Hematopoietic multipotent progenitor cell (in vitro differentiated cells): Measurements from ENCODE around the gene DDX5. TPM values are rescaled to one million over a fixed set of nuclear protein-coding genes. Genes with fewer than 3 reads are reported as not detected.

ENCODE experiments used
- DNase-seq, 3 donors: peaks; one replicate each; pipeline ENCODE4 v3.0.0-alpha.2; 2011 to 2015; ENCODE audit warnings: low read depth in 2 of 3, low spot score in 2 of 3
- total RNA-seq: library from RNA; depleted of rRNA; stranded (reverse); fragments of >200 nt; gene quantifications from one replicate; pipeline ENCODE4 v1.2.3, GENCODE V29; 2012

The DDX5 gene
- total RNA-seq, 1 donor, result 294 TPM

DNA sequence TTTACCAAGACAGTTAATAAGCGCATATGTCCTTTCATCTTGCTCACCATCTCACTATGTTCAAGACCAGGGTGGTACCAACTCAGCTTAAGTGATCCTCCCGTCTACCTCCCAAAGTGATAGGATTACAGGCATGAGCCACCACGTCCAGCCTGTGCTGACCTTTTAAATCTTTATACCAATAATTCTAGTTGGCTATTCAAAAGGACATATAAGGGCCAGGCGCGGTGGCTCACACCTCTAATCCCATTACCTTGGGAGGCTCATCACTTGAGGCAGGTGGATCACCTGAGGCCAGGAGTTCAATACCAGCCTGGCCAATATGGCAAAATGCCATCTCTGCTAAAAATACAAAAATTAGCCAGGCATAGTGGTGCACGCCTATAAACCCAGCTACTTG is 3.1 kb upstream of the DDX5 start:
- no peak for DNase-seq

DNA sequence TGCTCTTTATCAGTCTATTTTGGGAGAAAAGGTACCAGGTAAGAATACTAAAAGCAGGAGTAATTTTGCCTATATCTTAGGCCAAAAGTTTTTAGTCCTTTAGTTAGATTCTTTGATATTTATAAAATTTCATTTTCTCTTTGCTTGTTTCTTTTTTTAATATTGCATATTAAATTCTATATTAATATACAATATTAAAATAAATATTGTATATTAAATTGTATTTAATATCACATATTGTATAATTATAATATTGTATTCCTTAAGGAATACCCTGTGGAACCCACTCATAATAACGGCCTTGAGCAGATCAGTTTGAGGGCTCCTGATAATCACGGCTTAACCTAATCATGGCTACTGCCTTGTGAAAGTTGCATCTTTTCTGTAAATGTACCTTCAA is 2.6 kb upstream of the DDX5 start:
- DNase-seq, result no peak

DNA sequence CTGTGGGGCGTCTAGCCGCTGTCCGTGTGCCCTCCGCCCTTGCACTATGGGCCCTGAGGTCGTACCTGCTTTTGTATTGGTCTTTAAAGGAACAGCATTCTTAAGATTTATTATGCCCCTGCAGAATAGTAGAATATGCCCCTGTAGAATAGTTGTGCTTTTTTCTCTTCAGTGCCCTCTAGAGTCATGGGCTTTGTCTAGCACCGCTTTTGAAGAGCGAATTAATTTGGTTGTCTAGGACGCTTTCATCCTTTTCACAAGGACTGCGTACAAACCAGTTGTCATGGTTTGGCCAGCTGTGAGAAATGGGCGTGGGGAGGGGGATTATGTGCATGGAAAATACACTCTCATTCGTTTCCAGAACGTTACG is 1.3 kb upstream of the DDX5 start:
- peak in 2 of 3 donors; percentile 65 to 89 for DNase-seq

DNA sequence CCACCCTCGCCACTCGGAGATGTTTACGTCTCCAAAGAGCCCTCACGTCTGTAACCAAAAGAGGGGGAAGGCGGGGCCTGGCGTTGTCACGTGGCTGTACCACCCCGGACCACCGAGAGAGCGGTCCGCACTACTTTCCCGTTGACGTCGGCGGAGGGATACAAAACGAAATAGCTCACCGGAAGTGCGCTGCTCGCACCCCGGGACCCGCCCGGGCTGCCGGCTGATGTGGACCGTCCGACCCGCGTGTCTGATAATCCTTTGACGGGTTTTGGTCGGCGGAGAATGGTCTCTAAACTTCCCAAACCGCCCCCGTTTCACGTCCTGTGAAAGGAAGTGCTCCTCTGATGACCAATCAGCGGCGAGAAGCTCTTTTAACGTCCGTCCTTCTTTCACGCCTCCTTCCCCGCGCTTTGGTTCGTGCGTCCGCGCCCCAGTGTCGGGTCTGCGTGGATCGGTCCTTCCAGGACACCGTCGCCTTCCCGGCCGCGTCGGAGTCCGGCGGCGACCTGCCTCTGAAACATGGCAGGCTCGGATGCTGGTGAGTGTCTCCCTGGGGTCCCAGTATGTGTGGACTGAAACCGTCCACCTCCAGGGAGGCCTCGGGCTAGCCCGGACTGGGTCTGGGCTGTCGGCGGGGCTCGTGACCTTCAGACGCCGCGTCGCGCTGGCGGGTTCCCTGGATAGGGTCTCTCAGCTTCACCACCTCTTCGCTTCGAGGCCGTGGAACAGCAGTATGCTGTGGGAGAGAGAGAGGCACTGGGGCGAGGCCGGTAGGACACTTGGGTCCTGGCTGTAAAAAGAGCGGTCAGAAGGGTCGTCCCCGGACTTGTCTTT is 705 bp upstream of the DDX5 start, which contains the start of gene CEP95:
TSS of gene CEP95 (plus strand) at position 402 of the 837 bp plus-strand sequence. CDS start at position 523, 121 bp downstream.
- DNase-seq, result peak; percentile 96 to 98 (median 96)

DNA sequence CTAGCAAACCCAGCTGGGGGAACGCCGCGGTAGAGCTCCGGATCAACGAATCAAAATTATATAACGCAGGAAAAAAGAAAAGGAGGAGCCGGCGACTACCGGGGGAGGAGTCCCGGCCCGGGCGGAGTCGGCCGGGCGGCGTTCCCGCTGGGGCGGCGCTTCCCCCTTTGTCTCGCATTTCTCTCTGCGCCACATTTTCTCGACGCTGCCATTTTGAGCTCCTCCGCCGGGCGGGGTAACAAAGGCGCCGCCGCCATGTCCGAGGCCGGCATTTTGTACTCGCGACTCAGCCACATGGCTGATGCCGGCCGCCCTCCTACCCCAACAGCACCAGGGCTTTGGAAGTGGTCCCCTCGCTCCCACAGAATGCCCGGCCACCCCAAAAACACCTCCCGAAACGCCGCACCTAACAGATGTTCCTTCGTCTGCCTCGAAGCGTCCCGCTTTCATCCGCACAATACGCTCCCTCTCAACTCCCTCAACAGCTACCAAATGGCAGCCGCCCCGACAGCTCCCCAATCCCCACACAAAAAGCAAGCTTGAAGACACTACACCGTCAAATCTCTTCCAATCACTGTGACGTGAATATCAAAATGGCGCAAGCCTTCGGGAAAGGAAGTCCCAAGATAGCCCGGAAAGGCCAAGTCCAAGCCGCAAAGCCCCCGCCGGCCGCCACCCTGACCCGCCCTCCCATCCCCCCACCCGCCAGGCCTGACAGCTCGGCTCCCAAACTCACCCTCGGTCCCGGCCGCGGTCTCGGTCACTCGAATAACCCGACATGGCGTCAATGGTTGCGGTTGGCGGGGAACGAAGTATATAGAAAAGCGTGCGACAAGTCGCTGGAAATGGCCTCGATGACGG is 519 bp downstream of the DDX5 start:
- DNase-seq, result peak; percentile 73 to 92 (median 86)

DNA sequence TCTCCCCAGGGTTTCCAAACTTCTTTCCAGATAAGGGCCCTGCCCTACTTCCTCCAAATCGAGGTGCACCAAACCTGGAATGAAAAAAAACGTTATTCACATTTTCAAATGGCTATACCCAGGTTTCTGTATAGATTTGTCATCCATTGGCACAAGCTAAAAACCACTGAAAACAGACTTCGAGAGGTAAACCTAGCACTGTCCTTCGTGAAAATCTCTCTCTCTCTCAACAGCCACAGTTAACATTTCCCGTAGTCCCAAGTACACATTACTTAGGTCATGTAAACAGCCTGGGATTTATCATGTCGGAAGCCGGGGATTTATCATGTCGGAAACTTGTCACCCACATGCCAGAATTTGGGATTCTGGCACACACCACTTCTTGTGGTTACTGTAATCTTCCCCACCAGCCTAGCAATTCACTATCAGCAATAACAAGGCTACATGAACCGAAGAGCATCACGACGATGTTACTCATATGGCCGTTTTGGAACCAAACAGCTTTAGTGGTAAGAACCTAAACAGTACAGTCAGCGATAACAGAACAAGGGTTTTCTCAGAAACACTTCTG is 1.2 kb downstream of the DDX5 start:
- no peak for DNase-seq

DNA sequence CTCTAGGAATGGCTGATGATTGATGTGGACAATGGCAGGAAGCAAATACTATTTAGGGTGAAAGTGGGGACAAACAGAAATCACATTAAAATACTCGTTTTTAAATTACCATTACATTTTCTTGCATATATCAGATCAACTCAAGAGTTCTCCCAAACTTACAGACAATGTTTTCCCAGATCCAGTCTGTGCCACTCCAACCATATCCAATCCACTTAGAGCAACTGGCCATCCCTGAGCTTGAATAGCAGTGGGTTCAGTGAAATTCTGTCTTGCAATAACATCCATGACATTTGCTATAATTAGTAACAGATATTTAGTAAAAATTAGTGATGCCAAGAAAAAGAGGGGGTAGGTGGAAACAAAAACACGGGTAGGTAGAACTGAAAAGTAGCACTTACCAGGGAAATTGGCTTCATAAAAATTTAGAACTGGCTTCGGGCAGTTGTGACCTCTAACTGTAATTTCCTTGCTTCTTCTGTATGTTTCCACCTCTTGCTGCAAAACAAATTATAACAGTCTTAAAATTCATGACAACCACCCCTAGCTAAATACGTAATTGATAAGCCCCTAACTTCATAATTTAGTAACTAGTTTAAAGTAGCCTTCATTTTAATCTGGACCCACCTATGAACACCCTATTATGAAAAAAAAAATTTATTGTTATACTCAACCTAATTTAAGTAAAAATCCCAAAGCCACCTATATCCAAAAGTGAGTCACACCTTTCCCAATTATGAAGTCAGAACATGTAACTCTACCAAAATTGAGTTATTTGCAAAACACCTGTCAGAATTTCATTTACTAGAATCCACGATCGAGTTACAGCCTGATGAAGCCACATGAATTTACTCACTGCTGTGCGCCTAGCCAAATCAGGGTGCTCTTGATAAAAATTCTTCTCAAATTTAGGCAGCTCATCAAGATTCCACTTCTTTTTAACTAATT is 2.0 kb downstream of the DDX5 start:
- DNase-seq, result peak in 1 of 3 donors; percentile 6

DNA sequence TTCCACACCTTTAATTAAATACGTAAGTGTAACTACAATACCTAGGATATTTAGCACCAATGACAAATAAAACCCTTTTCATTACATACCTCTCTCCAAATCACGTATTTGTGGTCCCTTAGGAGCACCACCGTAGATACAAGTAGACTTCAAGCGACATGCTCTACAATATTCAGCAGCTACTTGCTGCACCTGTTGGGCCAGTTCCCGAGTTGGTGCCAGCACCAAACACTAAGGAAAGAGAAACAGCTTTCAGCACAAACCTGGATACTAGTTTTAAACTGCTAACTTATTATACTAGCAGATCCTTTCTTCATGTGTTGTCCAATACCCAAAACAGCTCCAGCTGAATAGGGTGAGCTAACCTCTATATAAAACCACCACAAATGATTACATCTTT is 2.7 kb downstream of the DDX5 start:
- no peak for DNase-seq

DNA sequence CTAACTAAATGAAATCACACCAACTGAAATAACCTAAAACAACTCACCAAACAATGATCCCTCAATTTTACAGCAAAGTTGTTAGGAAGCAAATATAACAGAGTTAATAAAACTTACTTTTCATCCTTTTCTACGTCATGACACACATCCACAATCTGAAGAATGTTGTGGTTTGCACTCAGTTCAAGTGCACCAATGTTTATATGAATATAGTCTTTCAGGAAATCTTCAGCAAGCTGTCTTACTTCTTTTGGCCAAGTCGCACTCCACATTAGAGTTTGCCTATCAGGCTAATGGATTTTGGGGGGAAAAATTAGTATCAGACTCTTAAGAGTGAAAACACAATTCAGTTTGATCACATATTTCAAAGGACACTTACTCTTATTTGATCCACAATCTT is 3.3 kb downstream of the DDX5 start:
- no peak for DNase-seq

DNA sequence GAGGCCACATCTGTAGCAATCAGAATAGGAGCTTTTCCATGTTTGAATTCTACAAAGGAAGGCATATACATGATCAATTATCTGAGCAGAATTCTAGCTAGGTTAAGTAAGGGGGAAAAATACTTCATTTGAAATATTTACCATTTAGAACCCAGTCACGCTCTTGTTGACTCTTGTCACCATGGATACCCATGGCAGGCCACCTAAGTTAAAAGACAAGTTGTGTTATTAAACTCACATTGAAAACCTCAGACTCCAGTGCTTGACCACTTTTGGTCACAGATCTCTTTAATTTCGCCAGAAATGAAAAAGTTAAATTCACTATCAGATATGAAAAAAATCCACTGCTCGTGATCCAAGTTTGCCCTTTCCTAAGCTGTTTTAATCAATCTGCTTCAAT is 4.1 kb downstream of the DDX5 start:
- DNase-seq, result no peak

DNA sequence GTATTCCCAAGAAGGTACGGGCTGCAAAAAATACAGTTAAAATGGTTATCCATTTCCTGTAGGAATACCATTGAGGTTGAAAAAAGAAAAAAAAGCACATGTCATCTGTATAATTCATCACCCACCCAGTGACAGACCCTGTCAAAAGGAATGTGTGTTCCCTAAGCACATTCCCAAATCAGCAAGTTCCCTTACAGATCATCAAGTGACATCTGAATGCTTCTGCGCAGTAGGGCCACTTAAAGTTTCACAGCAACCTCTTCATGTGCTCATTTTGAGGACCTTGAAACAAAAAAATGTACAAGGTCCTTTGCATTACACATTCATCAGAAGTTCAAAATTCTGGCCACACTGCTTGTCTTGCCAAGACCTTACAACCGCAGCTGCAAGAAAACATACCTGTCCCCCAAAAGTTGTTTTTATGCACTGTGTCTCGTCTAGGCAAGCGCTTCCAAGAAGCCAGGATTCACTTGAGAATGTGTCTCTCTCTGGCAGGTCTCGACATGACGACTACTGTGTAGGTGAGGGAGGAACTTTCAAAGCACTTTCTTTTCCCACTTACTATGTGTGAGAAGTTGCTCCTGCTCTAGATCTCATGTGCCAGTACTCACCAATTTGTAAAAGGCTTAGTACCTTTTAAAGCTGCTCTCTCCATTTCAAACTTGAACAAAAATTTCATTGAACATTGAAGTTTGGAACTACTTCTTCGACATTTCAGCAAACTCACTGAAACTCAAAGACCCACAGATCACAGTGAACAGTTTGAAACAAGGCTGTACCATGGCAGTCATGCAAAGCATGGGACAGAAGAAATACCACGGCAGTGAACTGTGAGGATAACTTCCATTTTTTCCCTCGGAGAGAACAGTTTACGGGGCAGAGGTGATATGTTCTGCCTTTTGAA is 5.0 kb downstream of the DDX5 start:
- DNase-seq, result peak in 1 of 3 donors; percentile 25

DNA sequence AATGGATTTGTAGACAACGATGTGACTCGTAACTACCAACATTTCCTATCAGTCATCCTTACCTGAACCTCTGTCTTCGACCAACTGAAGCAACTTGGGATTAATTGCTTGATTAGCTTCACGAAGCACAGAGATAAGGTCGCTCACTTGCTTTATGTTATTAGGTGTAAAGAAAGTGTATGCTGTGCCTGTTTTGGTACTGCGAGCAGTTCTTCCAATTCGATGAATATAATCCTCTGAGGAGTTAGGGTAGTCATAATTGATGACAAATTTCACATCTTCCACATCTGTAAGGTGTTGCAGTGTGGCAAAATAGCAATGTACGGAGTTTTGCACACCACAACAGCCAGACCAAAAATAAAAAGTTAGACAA is 5.6 kb downstream of the DDX5 start:
- peak in 1 of 3 donors; percentile 32 for DNase-seq

DNA sequence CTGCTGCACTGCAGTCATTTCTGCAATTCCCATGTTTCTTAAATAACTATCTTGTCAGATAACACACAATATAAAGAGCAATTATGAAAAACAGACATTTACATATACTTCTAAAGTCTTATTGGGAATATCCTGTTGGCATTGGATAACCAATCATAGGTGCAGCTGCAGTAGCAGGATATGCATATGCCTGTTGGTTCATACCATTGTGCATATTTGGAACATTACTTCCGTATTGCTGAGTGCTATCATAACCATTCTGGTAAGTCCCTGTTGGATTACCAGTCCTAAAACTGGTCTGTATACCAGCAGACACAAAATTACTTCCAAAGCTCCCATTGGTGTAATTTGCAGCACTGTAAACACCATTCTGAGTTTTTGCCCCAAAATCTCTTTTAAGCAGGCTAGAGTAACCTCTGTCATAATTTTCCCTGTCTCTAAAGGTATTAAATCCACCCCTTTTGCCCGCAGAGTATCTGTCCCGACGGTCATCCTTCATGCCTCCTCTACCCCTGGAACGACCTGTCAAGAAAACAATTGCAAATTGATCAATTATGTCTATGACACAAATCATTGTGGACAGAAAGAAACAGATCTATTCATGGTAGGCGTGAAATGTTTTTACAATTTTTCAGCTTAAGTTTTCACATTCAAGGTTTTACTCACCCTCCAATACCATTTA is 6.1 kb downstream of the DDX5 start:
- DNase-seq, result peak in 1 of 3 donors; percentile 42

DNA sequence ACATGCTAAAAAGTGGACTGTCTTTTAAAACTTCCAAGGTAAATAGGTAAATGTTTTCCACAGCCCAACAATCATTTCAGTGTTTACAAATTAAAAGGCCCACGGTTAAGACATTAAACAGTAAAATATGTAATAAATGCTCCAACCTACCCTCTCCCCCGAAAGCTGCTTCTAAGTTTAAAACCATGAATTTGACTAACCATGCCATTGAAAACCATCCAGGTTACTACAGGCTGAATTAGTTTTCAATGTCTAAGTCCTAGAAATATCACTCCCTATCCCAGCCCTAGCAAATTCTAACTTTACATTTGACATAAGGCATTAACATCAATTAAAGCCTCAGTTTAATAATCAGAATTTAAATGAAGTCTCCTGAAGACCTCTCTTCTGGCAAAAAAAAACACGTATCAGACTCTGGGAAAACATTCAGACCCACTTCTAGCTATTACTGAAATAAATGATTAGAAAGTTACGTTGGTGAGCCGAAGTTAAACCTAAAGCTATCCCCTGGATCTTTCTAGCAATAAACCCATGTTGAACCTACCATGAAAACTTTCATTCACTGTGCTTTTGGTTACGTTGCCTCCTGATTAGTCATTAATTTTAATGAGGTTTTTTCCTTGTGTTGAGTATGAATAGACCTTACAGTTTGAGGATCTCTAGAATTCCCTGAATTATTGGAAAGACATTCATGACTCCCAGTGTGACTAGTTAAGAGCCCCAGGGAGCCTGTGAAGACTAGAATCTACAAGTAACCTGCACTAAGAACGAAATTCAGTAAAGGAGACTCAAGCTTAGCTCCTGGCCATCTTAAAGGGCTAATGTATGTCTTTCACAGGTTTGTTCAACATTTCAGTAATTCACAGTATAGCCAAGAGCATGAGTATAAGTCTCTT is 7.5 kb downstream of the DDX5 start:
- peak in 1 of 3 donors; percentile 63 for DNase-seq

DNA sequence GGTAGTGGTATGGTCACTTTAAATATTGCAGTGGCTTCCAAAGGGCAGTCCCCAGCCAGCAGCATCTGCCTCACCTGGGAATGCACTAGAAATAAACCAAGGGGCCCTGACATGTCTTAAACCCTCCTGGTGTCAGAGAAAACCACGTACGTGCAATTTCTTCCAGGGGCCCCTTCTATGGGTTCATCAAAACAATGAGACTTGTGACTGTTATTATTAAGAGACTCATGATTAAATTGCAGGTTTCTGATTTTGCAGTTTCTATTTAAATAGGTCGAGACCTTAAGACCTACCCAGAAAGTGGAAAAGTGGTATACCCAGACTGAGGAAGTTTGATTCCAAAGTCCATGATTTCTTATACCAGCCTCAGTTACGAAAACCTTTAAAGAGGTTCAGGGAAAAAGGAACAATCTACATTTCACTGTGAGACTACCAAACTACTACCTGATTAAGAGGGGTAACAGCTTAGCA is 8.5 kb downstream of the DDX5 start:
- no peak for DNase-seq

DNA sequence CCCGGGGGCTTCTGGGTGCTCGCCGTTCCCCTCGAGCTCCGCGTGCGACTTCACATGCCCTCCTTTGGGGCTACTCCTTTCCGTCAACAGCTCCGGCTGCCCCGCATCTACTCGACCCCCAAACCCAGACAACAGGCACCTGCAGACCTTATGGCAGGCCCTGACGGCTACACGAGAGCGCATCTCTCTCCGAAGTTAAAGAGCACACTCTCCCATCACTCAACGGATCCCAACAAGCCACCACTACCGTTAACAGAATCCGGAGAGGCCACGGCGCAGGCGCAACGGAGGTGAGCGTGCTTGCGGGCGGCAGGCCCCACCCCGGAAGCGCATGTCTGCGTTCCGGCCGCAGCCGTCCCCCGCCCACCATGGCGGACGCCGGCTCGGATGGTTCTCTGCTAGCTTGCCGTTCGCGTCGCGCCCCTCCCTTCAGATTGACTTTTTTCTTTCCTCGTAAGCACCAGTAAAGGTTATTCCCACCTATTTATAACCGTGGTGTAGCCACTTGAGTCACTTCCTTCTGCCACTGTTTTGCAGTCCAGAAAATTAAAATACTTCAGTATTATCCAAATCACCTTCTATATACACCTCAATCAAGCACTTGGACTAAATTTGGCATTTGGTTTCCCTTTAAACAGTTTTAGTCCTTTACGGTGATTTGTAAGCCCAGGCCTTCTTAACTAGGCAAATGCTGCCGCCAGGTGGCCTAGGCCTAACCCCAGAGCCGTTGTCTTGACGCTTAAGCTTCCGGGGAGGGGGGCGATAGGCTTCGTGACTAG is 9.1 kb downstream of the DDX5 start, which contains the start of gene POLG2:
TSS of gene POLG2 (minus strand) at position 269 of the 779 bp plus-strand sequence. CDS start at position 183, 86 bp downstream.
- peak; percentile 89 to 96 (median 93) for DNase-seq
